Measurements from ENCODE around the gene C5orf52.

DNA sequence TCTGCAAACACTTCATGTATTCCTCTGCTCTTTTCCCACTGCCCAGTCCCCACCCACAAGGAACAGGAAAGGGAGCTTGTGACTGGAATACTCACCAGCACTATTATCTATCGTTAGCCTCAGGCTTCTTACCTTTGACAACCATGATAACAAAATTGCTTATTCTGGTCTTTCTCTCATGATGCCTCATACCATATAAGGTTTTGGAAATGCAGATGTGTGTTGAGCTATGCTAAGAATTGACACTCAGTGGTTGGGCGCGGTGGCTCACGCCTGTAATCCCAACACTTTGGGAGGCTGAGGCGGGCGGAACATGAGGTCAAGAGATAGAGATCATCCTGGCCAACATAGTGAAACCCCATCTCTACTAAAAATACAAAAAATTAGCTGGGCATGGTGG, 44.5 kb upstream of the C5orf52 start:
- TF ChIP-seq, protein P1, sequence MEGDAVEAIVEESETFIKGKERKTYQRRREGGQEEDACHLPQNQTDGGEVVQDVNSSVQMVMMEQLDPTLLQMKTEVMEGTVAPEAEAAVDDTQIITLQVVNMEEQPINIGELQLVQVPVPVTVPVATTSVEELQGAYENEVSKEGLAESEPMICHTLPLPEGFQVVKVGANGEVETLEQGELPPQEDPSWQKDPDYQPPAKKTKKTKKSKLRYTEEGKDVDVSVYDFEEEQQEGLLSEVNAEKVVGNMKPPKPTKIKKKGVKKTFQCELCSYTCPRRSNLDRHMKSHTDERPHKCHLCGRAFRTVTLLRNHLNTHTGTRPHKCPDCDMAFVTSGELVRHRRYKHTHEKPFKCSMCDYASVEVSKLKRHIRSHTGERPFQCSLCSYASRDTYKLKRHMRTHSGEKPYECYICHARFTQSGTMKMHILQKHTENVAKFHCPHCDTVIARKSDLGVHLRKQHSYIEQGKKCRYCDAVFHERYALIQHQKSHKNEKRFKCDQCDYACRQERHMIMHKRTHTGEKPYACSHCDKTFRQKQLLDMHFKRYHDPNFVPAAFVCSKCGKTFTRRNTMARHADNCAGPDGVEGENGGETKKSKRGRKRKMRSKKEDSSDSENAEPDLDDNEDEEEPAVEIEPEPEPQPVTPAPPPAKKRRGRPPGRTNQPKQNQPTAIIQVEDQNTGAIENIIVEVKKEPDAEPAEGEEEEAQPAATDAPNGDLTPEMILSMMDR (IDR thresholded peaks at IDR 0.05; ENCODE audit: poor library complexity), result no peak
- TF ChIP-seq EZH2 (IDR thresholded peaks at IDR 0.05; ENCODE audit: borderline replicate concordance), result no peak

Measured in hepatocyte (in vitro differentiated cells).